Measurements from ENCODE around the gene FAM170B.

- TF ChIP-seq CTCF (IDR thresholded peaks at IDR 0.05) (no peak), POLR2A (IDR thresholded peaks at IDR 0.05) (no peak)
Observed at GRCh38 chr10:49131507-49132361, 2.1 kb downstream of the FAM170B start.
